WTC11 (cell line): ENCODE measurements around the gene MICAL1. TPM values are rescaled to one million over a fixed set of nuclear protein-coding genes. Genes with fewer than 3 reads are reported as not detected.

ENCODE experiments used
- ATAC-seq: fragments of 200-7000 bp; cut with Tn5 transposase; 2 replicates; pipeline ENCODE4 v1.10.0; 2021; ENCODE audit warnings: mild to moderate bottlenecking, moderate library complexity
- CTCF ChIA-PET: fragments of 300-600 bp; sonication (Branson Sonifier 250); formaldehyde crosslinking; loops from one replicate; lab custom pipeline; 2021; ENCODE audit warnings: antibody characterized with exemption; lab: Charles Lee
- POLR2A ChIA-PET: fragments of 350-600 bp; sonication (Branson Sonifier 250); formaldehyde crosslinking; loops from one replicate; lab custom pipeline; 2021; ENCODE audit warnings: antibody characterized with exemption; lab: Charles Lee
- DNase-seq: peaks from one replicate; pipeline ENCODE4 v3.0.0; 2021; ENCODE audit warnings: low spot score
- H3K27ac Mint-ChIP-seq: 2 replicates; pipeline ENCODE4 v1.8.0; 2021; ENCODE audit warnings: mixed read lengths
- H3K27me3 Mint-ChIP-seq: 2 replicates; pipeline ENCODE4 v1.8.0; 2021; ENCODE audit warnings: low read depth, mild to moderate bottlenecking, moderate library complexity, mixed read lengths
- H3K36me3 Mint-ChIP-seq: 2 replicates; pipeline ENCODE4 v1.8.0; 2021; ENCODE audit warnings: mixed read lengths
- H3K4me1 Mint-ChIP-seq: 2 replicates; pipeline ENCODE4 v1.8.0; 2022; ENCODE audit warnings: mixed read lengths
- H3K4me3 Mint-ChIP-seq: 2 replicates; pipeline ENCODE4 v1.8.0; 2021; ENCODE audit warnings: mild to moderate bottlenecking, moderate library complexity, mixed read lengths
- H3K9me3 Mint-ChIP-seq: 2 replicates; pipeline ENCODE4 v1.8.0; 2021; ENCODE audit warnings: mixed read lengths
- ARID4B ChIP-seq: sonication (generic); formaldehyde crosslinking; IDR thresholded peaks from 2 replicates; pipeline ENCODE4 v1.8.0; 2023; ENCODE audit warnings: missing genetic modification reagents, mild to moderate bottlenecking, borderline replicate concordance
- CDX4 ChIP-seq: fragments of 250-450 bp; sonication (Bioruptor Pico); IDR thresholded peaks from 2 replicates; pipeline ENCODE4 v1.9.0; 2021; ENCODE audit warnings: moderate library complexity, mild to moderate bottlenecking, inconsistent platforms, borderline replicate concordance
- CTCF ChIP-seq: fragments of 200-600 bp; IDR thresholded peaks from 2 replicates; pipeline ENCODE4 v1.8.0; 2022; ENCODE audit warnings: antibody characterized with exemption
- ELF4 ChIP-seq: sonication (generic); formaldehyde crosslinking; IDR thresholded peaks from 2 replicates; pipeline ENCODE4 v1.8.1; 2022; ENCODE audit warnings: low read depth, mild to moderate bottlenecking, moderate library complexity, missing genetic modification reagents
- ERG ChIP-seq: fragments of 250-450 bp; sonication (Bioruptor Pico); IDR thresholded peaks from 2 replicates; pipeline ENCODE4 v1.8.0; 2021; ENCODE audit warnings: mild to moderate bottlenecking
- GTF2I ChIP-seq: fragments of 250-450 bp; sonication (Bioruptor Pico); conservative IDR thresholded peaks from 2 replicates; pipeline ENCODE4 v1.4.0; 2021; ENCODE audit warnings: mild to moderate bottlenecking
- JAZF1 ChIP-seq: fragments of 250-450 bp; sonication (Bioruptor Pico); IDR thresholded peaks from 2 replicates; pipeline ENCODE4 v1.9.0; 2021; ENCODE audit warnings: moderate library complexity, mild to moderate bottlenecking, inconsistent platforms
- NFE2L1 ChIP-seq: sonication (generic); formaldehyde crosslinking; IDR thresholded peaks from 2 replicates; pipeline ENCODE4 v1.8.1; 2023; ENCODE audit warnings: missing genetic modification reagents
- PRRX2 ChIP-seq: fragments of 250-450 bp; sonication (Bioruptor Pico); IDR thresholded peaks from 2 replicates; pipeline ENCODE4 v1.8.0; 2021; ENCODE audit warnings: mild to moderate bottlenecking
- SOX15 ChIP-seq: fragments of 250-450 bp; sonication (Bioruptor Pico); IDR thresholded peaks from 2 replicates; pipeline ENCODE4 v1.9.0; 2021; ENCODE audit warnings: mild to moderate bottlenecking
- SP1 ChIP-seq: sonication (generic); formaldehyde crosslinking; conservative IDR thresholded peaks from 2 replicates; pipeline ENCODE4 v1.8.1; 2022; ENCODE audit warnings: missing genetic modification reagents
- TEAD1 ChIP-seq: sonication (generic); formaldehyde crosslinking; IDR thresholded peaks from 2 replicates; pipeline ENCODE4 v1.8.0; 2022; ENCODE audit warnings: mild to moderate bottlenecking, missing genetic modification reagents
- TEAD4 ChIP-seq: sonication (generic); formaldehyde crosslinking; IDR thresholded peaks from 2 replicates; pipeline ENCODE4 v1.8.0; 2022; ENCODE audit warnings: mild to moderate bottlenecking, missing genetic modification reagents
- ZNF121 ChIP-seq: sonication (generic); formaldehyde crosslinking; IDR thresholded peaks from 2 replicates; pipeline ENCODE4 v1.8.0; 2023; ENCODE audit warnings: missing genetic modification reagents
- ZNF232 ChIP-seq: sonication (generic); formaldehyde crosslinking; IDR thresholded peaks from 2 replicates; pipeline ENCODE4 v1.8.0; 2022; ENCODE audit warnings: mild to moderate bottlenecking, missing genetic modification reagents
- total RNA-seq: library from RNA; stranded (reverse); gene quantifications from 3 replicates; pipeline ENCODE4 v1.2.3, GENCODE V29; 2021

Gene MICAL1
- total RNA-seq, 1 experiment from 2014 or later = 57.4 TPM

- TF ChIP-seq TEAD1 = 0 out of 2 replicates have a peak, but pooled peaks have one; percentile 14
Measured at GRCh38 chr6:109454496-109455436, 806 bp downstream of the MICAL1 start (continued).

- Mint-ChIP-seq H3K4me3 (peak overlapping the region; percentile 92), H3K36me3 (peaks cover 10% of the 10 kb centered on the region; the same call in 1 of the 2 replicates), H3K4me1 (peaks cover 43% of the 10 kb centered on the region), H3K9me3 (no peaks in the 10 kb centered on the region), H3K27ac (no peak overlapping the region), H3K27me3 (no peaks in the 10 kb centered on the region; the same call in 1 of the 2 replicates)
- ChIA-PET POLR2A (interaction anchor here (3.3 kb wide), 1 partner anchor 13 kb away, joined by 13 read pairs; the partner anchor contains the start of genes PPIL6 and SMPD2), CTCF (interaction anchor here (0.9 to 1.2 kb wide), 2 partner anchors 12 to 13 kb away, joined by 3 to 8 read pairs; partner anchors contain the start of genes PPIL6 and SMPD2)
- no peak for DNase-seq
- no peak for ATAC-seq
- TF ChIP-seq CDX4 (CRISPR knock-in tag) = no peak
- TF ChIP-seq JAZF1 (CRISPR knock-in tag) = no peak
- TF ChIP-seq ZNF232 (CRISPR knock-in tag) = no peak
- TF ChIP-seq ZNF121 (CRISPR knock-in tag) = no peak
- no peak for TF ChIP-seq PRRX2 (CRISPR knock-in tag)
- TF ChIP-seq ELF4 (CRISPR knock-in tag) = no peak
- no peak for TF ChIP-seq GTF2I (CRISPR knock-in tag)
- TF ChIP-seq ARID4B (CRISPR knock-in tag) = no peak
- no peak for TF ChIP-seq NFE2L1 (CRISPR knock-in tag)
- no peak for TF ChIP-seq SP1 (CRISPR knock-in tag)
- TF ChIP-seq TEAD4 (CRISPR knock-in tag) = no peak
- no peak for TF ChIP-seq ERG (CRISPR knock-in tag)
- TF ChIP-seq CTCF = no peak
- TF ChIP-seq SOX15 (CRISPR knock-in tag) = no peak
- TF ChIP-seq, all 79 proteins: peak for 0
Measured at GRCh38 chr6:109453594-109454495, 1.7 kb downstream of the MICAL1 start.
